Measurements from ENCODE around the gene CGAS.

Gene CGAS

GRCh38 chr6:73377225-73377624, 74.9 kb downstream of the CGAS start:
- no peak overlapping the region for H3K27ac Mint-ChIP-seq
- H3K9me3 Mint-ChIP-seq: no peaks in the 10 kb centered on the region
- H3K4me3 Mint-ChIP-seq: no peak overlapping the region
- H3K27me3 Mint-ChIP-seq: no peaks in the 10 kb centered on the region
- H3K4me1 Mint-ChIP-seq: no peaks in the 10 kb centered on the region
- no peaks in the 10 kb centered on the region for H3K36me3 Mint-ChIP-seq

- H3K4me1 Mint-ChIP-seq: no peaks in the 10 kb centered on the region
- H3K27me3 Mint-ChIP-seq: no peaks in the 10 kb centered on the region
Observed at GRCh38 chr6:73375216-73375615, 76.9 kb downstream of the CGAS start.

More at GRCh38 chr6:73375216-73375615, 76.9 kb downstream of the CGAS start:
- Mint-ChIP-seq H3K4me3 (no peak overlapping the region), H3K27ac (no peak overlapping the region), H3K9me3 (no peaks in the 10 kb centered on the region), H3K36me3 (no peaks in the 10 kb centered on the region)
